Fibroblast of the aortic adventitia (primary cell): Measurements from ENCODE around the gene EMC6. TPM values are rescaled to one million over a fixed set of nuclear protein-coding genes. Genes with fewer than 3 reads are reported as not detected.

Experiments
- DNase-seq: peaks from one replicate; pipeline ENCODE4 v3.0.0-alpha.2; 2010; ENCODE audit warnings: low read depth
- H3K4me3 ChIP-seq: 2 replicates; pipeline ENCODE4 v1.5.1; 2011; ENCODE audit warnings: low read depth, mild to moderate bottlenecking, control low read depth, low read length, moderate library complexity
- total RNA-seq: library from RNA; depleted of rRNA; stranded (reverse); fragments of >200 nt; gene quantifications from 2 replicates; pipeline ENCODE4 v1.2.3, GENCODE V29; 2012; ENCODE audit warnings: low replicate concordance
- TF ChIP-seq, protein P1 (sequence below): IDR thresholded peaks from 2 replicates; pipeline ENCODE4 v1.5.1; 2011; ENCODE audit warnings: mild to moderate bottlenecking, low read length, control low read depth, inconsistent platforms; ENCODE audit not compliant: insufficient read depth

EMC6 gene
- total RNA-seq, 1 donor: 17.9 TPM

GRCh38 chr17:3632287-3632686 is 36.3 kb upstream of the EMC6 start:
- TF ChIP-seq, protein P1, sequence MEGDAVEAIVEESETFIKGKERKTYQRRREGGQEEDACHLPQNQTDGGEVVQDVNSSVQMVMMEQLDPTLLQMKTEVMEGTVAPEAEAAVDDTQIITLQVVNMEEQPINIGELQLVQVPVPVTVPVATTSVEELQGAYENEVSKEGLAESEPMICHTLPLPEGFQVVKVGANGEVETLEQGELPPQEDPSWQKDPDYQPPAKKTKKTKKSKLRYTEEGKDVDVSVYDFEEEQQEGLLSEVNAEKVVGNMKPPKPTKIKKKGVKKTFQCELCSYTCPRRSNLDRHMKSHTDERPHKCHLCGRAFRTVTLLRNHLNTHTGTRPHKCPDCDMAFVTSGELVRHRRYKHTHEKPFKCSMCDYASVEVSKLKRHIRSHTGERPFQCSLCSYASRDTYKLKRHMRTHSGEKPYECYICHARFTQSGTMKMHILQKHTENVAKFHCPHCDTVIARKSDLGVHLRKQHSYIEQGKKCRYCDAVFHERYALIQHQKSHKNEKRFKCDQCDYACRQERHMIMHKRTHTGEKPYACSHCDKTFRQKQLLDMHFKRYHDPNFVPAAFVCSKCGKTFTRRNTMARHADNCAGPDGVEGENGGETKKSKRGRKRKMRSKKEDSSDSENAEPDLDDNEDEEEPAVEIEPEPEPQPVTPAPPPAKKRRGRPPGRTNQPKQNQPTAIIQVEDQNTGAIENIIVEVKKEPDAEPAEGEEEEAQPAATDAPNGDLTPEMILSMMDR: no peak
- no peak overlapping the region for H3K4me3 ChIP-seq
- DNase-seq: no peak

GRCh38 chr17:3635474-3636153 is 33.0 kb upstream of the EMC6 start:
- H3K4me3 ChIP-seq: peak overlapping the region; percentile 88
- TF ChIP-seq, protein P1: no peak
- no peak for DNase-seq

- TF ChIP-seq, protein P1: no peak
- DNase-seq: peak; percentile 93
- H3K4me3 ChIP-seq: peak within 1 kb of the TSS; percentile 92
Observed at GRCh38 chr17:3636154-3636907, 32.3 kb upstream of the EMC6 start, which contains the start of the genes CTNS and SHPK. Gene CTNS (plus strand): TSS chr17:3636760. CDS start chr17:3640207, 3,447 bp downstream. Gene SHPK (minus strand): TSS chr17:3636250. CDS start chr17:3636219, 31 bp downstream.

DNA sequence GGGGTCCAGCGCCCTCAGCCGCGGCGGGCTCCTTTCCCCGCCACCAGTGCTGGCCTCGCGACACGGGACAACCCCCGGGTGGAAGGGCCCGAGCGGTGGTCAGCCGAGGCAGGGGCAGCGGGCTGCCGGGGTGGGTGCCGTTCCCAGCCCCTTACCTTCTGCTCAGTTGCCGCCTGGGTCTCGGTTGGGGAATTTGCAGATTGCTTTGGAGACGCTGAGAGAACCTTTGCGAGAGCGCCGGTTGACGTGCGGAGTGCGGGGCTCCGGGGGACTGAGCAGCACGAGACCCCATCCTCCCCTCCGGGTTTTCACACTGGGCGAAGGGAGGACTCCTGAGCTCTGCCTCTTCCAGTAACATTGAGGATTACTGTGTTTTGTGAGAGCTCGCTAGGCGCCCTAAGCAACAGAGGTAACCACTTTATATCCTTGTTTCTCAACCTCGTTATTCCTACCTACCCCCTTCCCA is 31.7 kb upstream of the EMC6 start:
- H3K4me3 ChIP-seq: peak overlapping the region; percentile 92
- TF ChIP-seq, protein P1: no peak
- DNase-seq: no peak

- H3K4me3 ChIP-seq: no peak overlapping the region
- TF ChIP-seq, protein P1: no peak
- DNase-seq: peak; percentile 83
Observed at GRCh38 chr17:3639981-3640596, 28.5 kb upstream of the EMC6 start.

DNA sequence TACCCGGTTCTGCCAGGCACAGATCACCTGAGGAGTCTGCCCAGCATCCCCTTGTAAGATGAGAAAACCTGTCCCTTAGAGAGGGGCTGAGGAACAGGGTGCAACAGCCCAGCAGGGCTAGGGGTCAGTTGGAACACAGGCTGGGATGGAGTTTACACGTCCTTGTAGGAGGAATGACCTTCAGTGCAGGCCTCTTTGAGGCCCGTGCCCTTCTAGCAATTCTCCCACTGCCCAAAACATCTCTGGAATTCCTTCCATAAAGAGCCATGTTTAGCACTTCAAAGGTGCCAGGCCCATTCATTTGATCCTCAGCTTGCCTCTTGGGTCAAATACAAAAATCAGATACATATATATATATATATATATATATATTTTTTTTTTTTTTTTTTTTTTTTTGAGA is 27.6 kb upstream of the EMC6 start:
- TF ChIP-seq, protein P1: no peak
- no peak for DNase-seq
- H3K4me3 ChIP-seq: no peak overlapping the region
